HCT116 (cell line): ENCODE data around the gene LZTS3. TPM values are rescaled to one million over a fixed set of nuclear protein-coding genes. Genes with fewer than 3 reads are reported as not detected.

Source experiments
- ATF3 ChIP-seq: IDR thresholded peaks from 2 replicates; pipeline ENCODE4 v1.6.1; 2012
- CBX3 ChIP-seq: IDR thresholded peaks from 2 replicates; pipeline ENCODE4 v1.6.1; 2012; ENCODE audit warnings: low read depth
- EZH2phosphoT487 ChIP-seq: fragments of 200-600 bp; IDR thresholded peaks from 2 replicates; pipeline ENCODE4 v1.6.1; 2018; ENCODE audit warnings: antibody characterized with exemption, borderline replicate concordance
- RAD21 ChIP-seq: IDR thresholded peaks from 2 replicates; pipeline ENCODE4 v1.6.1; 2012; ENCODE audit warnings: low read depth, mild to moderate bottlenecking
- TCF7L2 ChIP-seq: IDR thresholded peaks from 2 replicates; pipeline ENCODE4 v1.7.0; 2011; ENCODE audit warnings: borderline replicate concordance, inconsistent platforms; ENCODE audit not compliant: insufficient read depth, insufficient read length; ENCODE audit errors: extremely low read depth
- total RNA-seq: library from RNA; stranded (reverse); gene quantifications from one replicate; pipeline ENCODE4 v1.2.1, GENCODE V29; 2021; ENCODE audit not compliant: unreplicated experiment
- TF ChIP-seq, protein P1 (sequence below): IDR thresholded peaks from 2 replicates; pipeline ENCODE4 v1.6.1; 2012; ENCODE audit warnings: low read depth
- TF ChIP-seq, protein P2 (sequence below): IDR thresholded peaks from 2 replicates; pipeline ENCODE4 v1.6.1; 2011; ENCODE audit warnings: mild to moderate bottlenecking, low read length, moderate library complexity; ENCODE audit not compliant: insufficient replicate concordance; ENCODE audit errors: extremely low read depth

LZTS3 gene
- total RNA-seq, 1 experiment from 2014 or later: 5.2 TPM

GRCh38 chr20:3204124-3204794 lies 30.9 kb upstream of the LZTS3 start, which contains the start of gene DDRGK1 (continued):
- no peak for TF ChIP-seq CBX3
- TF ChIP-seq, protein P1, sequence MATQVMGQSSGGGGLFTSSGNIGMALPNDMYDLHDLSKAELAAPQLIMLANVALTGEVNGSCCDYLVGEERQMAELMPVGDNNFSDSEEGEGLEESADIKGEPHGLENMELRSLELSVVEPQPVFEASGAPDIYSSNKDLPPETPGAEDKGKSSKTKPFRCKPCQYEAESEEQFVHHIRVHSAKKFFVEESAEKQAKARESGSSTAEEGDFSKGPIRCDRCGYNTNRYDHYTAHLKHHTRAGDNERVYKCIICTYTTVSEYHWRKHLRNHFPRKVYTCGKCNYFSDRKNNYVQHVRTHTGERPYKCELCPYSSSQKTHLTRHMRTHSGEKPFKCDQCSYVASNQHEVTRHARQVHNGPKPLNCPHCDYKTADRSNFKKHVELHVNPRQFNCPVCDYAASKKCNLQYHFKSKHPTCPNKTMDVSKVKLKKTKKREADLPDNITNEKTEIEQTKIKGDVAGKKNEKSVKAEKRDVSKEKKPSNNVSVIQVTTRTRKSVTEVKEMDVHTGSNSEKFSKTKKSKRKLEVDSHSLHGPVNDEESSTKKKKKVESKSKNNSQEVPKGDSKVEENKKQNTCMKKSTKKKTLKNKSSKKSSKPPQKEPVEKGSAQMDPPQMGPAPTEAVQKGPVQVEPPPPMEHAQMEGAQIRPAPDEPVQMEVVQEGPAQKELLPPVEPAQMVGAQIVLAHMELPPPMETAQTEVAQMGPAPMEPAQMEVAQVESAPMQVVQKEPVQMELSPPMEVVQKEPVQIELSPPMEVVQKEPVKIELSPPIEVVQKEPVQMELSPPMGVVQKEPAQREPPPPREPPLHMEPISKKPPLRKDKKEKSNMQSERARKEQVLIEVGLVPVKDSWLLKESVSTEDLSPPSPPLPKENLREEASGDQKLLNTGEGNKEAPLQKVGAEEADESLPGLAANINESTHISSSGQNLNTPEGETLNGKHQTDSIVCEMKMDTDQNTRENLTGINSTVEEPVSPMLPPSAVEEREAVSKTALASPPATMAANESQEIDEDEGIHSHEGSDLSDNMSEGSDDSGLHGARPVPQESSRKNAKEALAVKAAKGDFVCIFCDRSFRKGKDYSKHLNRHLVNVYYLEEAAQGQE: no peak
- peak; percentile 87 for TF ChIP-seq TCF7L2
- no peak for TF ChIP-seq EZH2phosphoT487
- no peak for TF ChIP-seq ATF3
- no peak for TF ChIP-seq RAD21
- TF ChIP-seq, protein P2, sequence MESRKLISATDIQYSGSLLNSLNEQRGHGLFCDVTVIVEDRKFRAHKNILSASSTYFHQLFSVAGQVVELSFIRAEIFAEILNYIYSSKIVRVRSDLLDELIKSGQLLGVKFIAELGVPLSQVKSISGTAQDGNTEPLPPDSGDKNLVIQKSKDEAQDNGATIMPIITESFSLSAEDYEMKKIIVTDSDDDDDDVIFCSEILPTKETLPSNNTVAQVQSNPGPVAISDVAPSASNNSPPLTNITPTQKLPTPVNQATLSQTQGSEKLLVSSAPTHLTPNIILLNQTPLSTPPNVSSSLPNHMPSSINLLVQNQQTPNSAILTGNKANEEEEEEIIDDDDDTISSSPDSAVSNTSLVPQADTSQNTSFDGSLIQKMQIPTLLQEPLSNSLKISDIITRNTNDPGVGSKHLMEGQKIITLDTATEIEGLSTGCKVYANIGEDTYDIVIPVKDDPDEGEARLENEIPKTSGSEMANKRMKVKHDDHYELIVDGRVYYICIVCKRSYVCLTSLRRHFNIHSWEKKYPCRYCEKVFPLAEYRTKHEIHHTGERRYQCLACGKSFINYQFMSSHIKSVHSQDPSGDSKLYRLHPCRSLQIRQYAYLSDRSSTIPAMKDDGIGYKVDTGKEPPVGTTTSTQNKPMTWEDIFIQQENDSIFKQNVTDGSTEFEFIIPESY: no peak
